Mesodermal cell (in vitro differentiated cells): ENCODE measurements around the gene ACOXL.

Experiments used
- H3K27ac ChIP-seq: 2 replicates; pipeline ENCODE4 v1.7.0; 2013; ENCODE audit warnings: mild to moderate bottlenecking, low read depth, low read length, moderate library complexity; ENCODE audit not compliant: severe bottlenecking
- H3K36me3 ChIP-seq: 2 replicates; pipeline ENCODE4 v1.7.1; 2013; ENCODE audit warnings: mild to moderate bottlenecking, low read length, moderate library complexity; ENCODE audit not compliant: control insufficient read depth, insufficient read depth
- H3K4me1 ChIP-seq: one replicate; pipeline ENCODE4 v1.7.1; 2013; ENCODE audit warnings: mild to moderate bottlenecking, low read length; ENCODE audit not compliant: insufficient read depth, control insufficient read depth, poor library complexity, severe bottlenecking
- H3K4me3 ChIP-seq: 2 replicates; pipeline ENCODE4 v1.7.0; 2013; ENCODE audit warnings: low read length, control low read depth, mild to moderate bottlenecking; ENCODE audit not compliant: insufficient read depth, poor library complexity, severe bottlenecking; ENCODE audit errors: extremely low read depth
- H3K9me3 ChIP-seq: 2 replicates; pipeline ENCODE4 v1.7.1; 2013; ENCODE audit warnings: mild to moderate bottlenecking, low read length, moderate library complexity; ENCODE audit not compliant: control insufficient read depth
- WGBS, 2 experiments: methylation state at CpG; one replicate each; pipeline ENCODE4 v1.1.5; 2013; ENCODE audit warnings: missing lambda C conversion rate in 2 of 2; ENCODE audit not compliant: insufficient coverage in 2 of 2; 5-methylcytosine and 5-hydroxymethylcytosine counted together

ACOXL gene

GRCh38 chr2:110829413-110830146 lies 97.2 kb downstream of the ACOXL start:
- Histone ChIP-seq H3K4me3 (no peak overlapping the region), H3K36me3 (no peaks in the 10 kb centered on the region), H3K9me3 (no peaks in the 10 kb centered on the region), H3K4me1 (no peaks in the 10 kb centered on the region), H3K27ac (no peak overlapping the region)
- whole genome bisulfite sequencing, 2 experiments: 94 to 100% methylated on average over 1 to 2 of the region's 6 CpGs

DNA sequence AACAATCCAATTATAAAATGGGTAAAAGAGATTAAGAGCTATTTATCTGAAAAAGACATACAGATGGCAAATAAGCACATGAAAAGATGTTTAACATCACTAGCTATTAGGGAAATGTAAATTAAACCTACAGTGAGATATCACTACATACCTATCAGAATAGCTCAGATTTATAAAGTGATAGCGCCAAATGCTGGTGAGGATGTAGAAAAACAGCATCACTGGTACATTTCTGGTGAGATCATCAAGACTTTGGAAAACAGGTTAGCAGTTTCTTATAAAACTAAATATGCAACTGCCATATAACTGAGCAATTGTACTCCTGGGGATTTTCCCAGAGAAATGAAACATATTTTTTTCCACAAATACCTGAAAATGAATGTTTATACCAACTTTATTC lies 100.4 kb downstream of the ACOXL start:
- no peaks in the 10 kb centered on the region for H3K36me3 ChIP-seq
- no peak overlapping the region for H3K27ac ChIP-seq
- no peak overlapping the region for H3K4me3 ChIP-seq
- WGBS, 2 experiments: no CpG with 5 or more reads among the region's 1 CpG
- H3K9me3 ChIP-seq: no peaks in the 10 kb centered on the region
- no peaks in the 10 kb centered on the region for H3K4me1 ChIP-seq

GRCh38 chr2:110834134-110834827 lies 101.9 kb downstream of the ACOXL start:
- no peaks in the 10 kb centered on the region for H3K9me3 ChIP-seq
- no peaks in the 10 kb centered on the region for H3K36me3 ChIP-seq
- H3K4me3 ChIP-seq: no peak overlapping the region
- H3K4me1 ChIP-seq: peaks cover 4% of the 10 kb centered on the region
- H3K27ac ChIP-seq: no peak overlapping the region
- WGBS, 2 experiments: 39 to 100% methylated on average over 1 to 2 of the region's 7 CpGs

GRCh38 chr2:110836671-110837070 lies 104.3 kb downstream of the ACOXL start:
- Histone ChIP-seq H3K27ac (no peak overlapping the region), H3K4me1 (peaks cover 4% of the 10 kb centered on the region), H3K9me3 (no peaks in the 10 kb centered on the region), H3K4me3 (no peak overlapping the region), H3K36me3 (no peaks in the 10 kb centered on the region)
- 88 to 95% methylated on average over 3 to 5 of the region's 8 CpGs for WGBS, 2 experiments

GRCh38 chr2:110837446-110838409 lies 105.4 kb downstream of the ACOXL start:
- Histone ChIP-seq H3K36me3 (no peaks in the 10 kb centered on the region), H3K4me1 (peaks cover 4% of the 10 kb centered on the region), H3K27ac (no peak overlapping the region), H3K4me3 (no peak overlapping the region), H3K9me3 (no peaks in the 10 kb centered on the region)
- 66 to 71% methylated on average over 8 to 10 of the region's 13 CpGs for WGBS, 2 experiments

GRCh38 chr2:110838657-110839384 lies 106.4 kb downstream of the ACOXL start:
- H3K4me1 ChIP-seq: peaks cover 4% of the 10 kb centered on the region
- H3K27ac ChIP-seq: no peak overlapping the region
- no peaks in the 10 kb centered on the region for H3K9me3 ChIP-seq
- no peak overlapping the region for H3K4me3 ChIP-seq
- WGBS, 2 experiments: 70 to 75% methylated on average over 5 of the region's 5 CpGs
- no peaks in the 10 kb centered on the region for H3K36me3 ChIP-seq

DNA sequence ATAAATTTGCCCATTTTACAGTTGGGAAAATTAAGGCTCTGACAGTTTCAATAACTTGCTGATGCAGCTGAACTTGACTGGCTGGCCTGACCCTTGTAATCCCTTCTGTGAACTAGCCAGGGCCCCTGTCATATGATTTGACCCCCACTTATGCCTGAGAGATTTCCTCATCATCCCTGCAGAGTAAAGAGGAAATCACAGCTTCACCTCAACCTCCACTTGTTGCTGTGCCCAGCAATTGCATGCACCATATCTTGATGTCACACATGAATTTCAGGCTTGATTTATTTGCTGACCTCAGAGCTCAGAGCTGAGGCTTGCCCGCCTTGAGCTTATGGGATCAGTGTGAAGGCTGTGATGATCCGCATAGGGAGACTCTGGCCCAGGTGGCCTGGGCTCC lies 108.1 kb downstream of the ACOXL start:
- H3K4me3 ChIP-seq: no peak overlapping the region
- no peak overlapping the region for H3K27ac ChIP-seq
- H3K4me1 ChIP-seq: peaks cover 4% of the 10 kb centered on the region
- WGBS, 2 experiments: 67 to 77% methylated on average over 2 of the region's 2 CpGs
- no peaks in the 10 kb centered on the region for H3K36me3 ChIP-seq
- no peaks in the 10 kb centered on the region for H3K9me3 ChIP-seq

- Histone ChIP-seq H3K9me3 (no peaks in the 10 kb centered on the region), H3K36me3 (no peaks in the 10 kb centered on the region), H3K4me1 (peaks cover 4% of the 10 kb centered on the region), H3K4me3 (no peak overlapping the region), H3K27ac (no peak overlapping the region)
- WGBS, 2 experiments: 80 to 88% methylated on average over 2 of the region's 3 CpGs
Observed at GRCh38 chr2:110842048-110842447, 109.7 kb downstream of the ACOXL start.

- no peak overlapping the region for H3K4me3 ChIP-seq
- no peak overlapping the region for H3K27ac ChIP-seq
- 30 to 40% methylated on average over 1 of the region's 2 CpGs for WGBS, 2 experiments
- H3K9me3 ChIP-seq: no peaks in the 10 kb centered on the region
- no peaks in the 10 kb centered on the region for H3K36me3 ChIP-seq
- peaks cover 4% of the 10 kb centered on the region for H3K4me1 ChIP-seq
Observed at GRCh38 chr2:110843496-110843895, 111.1 kb downstream of the ACOXL start.

DNA sequence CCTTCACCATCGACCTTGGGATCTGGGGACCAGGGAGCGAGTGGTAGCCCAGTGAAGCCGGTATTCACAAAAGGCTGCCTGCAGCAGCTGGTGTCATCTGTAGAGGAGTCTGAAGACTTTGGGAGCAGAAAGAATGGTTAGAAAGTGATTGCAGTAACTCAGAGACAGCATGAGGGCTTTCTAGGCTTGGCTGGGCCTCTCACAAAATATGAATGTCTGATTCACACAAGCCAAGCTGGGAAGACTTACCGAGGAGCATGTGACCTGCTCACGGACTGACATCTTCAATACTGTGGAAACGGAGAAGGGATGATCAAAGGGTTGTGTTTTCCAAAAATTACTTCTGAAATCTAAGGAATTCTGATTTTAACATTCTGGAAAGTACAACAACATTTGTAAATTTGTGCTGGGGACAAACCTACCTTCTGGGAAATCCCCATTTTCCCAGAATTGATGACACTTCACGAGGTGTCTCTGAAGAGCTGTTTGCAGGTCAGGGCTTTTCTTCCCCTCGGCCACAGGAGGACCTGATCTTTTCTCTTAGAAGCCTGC lies 111.7 kb downstream of the ACOXL start:
- Histone ChIP-seq H3K9me3 (no peaks in the 10 kb centered on the region), H3K4me1 (peaks cover under 1% of the 10 kb centered on the region), H3K4me3 (no peak overlapping the region), H3K36me3 (no peaks in the 10 kb centered on the region), H3K27ac (no peak overlapping the region)
- 79 to 83% methylated on average over 5 to 7 of the region's 8 CpGs for WGBS, 2 experiments
